ENCODE data around the gene CA10.

The CA10 gene

GRCh38 chr17:51764387-51764971 is 394.0 kb downstream of the CA10 start:
- peak; percentile 34 for DNase-seq

GRCh38 chr17:51763058-51763457 is 395.5 kb downstream of the CA10 start:
- DNase-seq: no peak

- no peak for DNase-seq
Observed at GRCh38 chr17:51761105-51761504, 397.4 kb downstream of the CA10 start.

GRCh38 chr17:51759260-51759659 is 399.3 kb downstream of the CA10 start:
- DNase-seq: no peak

- DNase-seq: no peak
Observed at GRCh38 chr17:51751072-51751471, 407.4 kb downstream of the CA10 start.

- DNase-seq: no peak
Observed at GRCh38 chr17:51748749-51749604, 409.5 kb downstream of the CA10 start.

- no peak for DNase-seq
Observed at GRCh38 chr17:51746421-51746820, 412.1 kb downstream of the CA10 start.

GRCh38 chr17:51745993-51746392 is 412.5 kb downstream of the CA10 start:
- no peak for DNase-seq

GRCh38 chr17:51743477-51743876 is 415.0 kb downstream of the CA10 start:
- DNase-seq: no peak

- no peak for DNase-seq
Observed at GRCh38 chr17:51742571-51742970, 415.9 kb downstream of the CA10 start.

- no peak for DNase-seq
Observed at GRCh38 chr17:51741458-51741857, 417.1 kb downstream of the CA10 start.

GRCh38 chr17:51740531-51740930 is 418.0 kb downstream of the CA10 start:
- DNase-seq: no peak

GRCh38 chr17:51739245-51739886 is 419.1 kb downstream of the CA10 start:
- peak; percentile 10 for DNase-seq

GRCh38 chr17:51736356-51736755 is 422.2 kb downstream of the CA10 start:
- no peak for DNase-seq

GRCh38 chr17:51734976-51735375 is 423.5 kb downstream of the CA10 start:
- no peak for DNase-seq

GRCh38 chr17:51734462-51734861 is 424.1 kb downstream of the CA10 start:
- DNase-seq: no peak

GRCh38 chr17:51733166-51733565 is 425.3 kb downstream of the CA10 start:
- DNase-seq: no peak

GRCh38 chr17:51731941-51732722 is 426.4 kb downstream of the CA10 start:
- DNase-seq: no peak

GRCh38 chr17:51730303-51731050 is 428.0 kb downstream of the CA10 start:
- no peak for DNase-seq

- DNase-seq: no peak
Observed at GRCh38 chr17:51725185-51725584, 433.3 kb downstream of the CA10 start.

- DNase-seq: no peak
Observed at GRCh38 chr17:51724043-51724580, 434.4 kb downstream of the CA10 start.

- no peak for DNase-seq
Observed at GRCh38 chr17:51722994-51723393, 435.5 kb downstream of the CA10 start.
